Brain microvascular endothelial cell (primary cell): ENCODE data around the gene TSSK2.

Source experiments
- DNase-seq: peaks from one replicate; pipeline ENCODE4 v3.0.0-alpha.2; 2020
- H3K27ac ChIP-seq: fragments of 250-450 bp; sonication (Bioruptor Pico); 2 replicates; pipeline ENCODE4 v1.5.1; 2020; ENCODE audit warnings: mild to moderate bottlenecking, moderate library complexity
- H3K27me3 ChIP-seq: fragments of 250-450 bp; sonication (Bioruptor Pico); replicated peaks from 2 replicates; pipeline ENCODE4 v1.5.1; 2020; ENCODE audit warnings: mild to moderate bottlenecking
- H3K36me3 ChIP-seq: fragments of 250-450 bp; sonication (Bioruptor Pico); replicated peaks from 2 replicates; pipeline ENCODE4 v1.5.1; 2020; ENCODE audit warnings: mild to moderate bottlenecking
- H3K4me3 ChIP-seq: 2 replicates; pipeline ENCODE4 v1.5.1; 2011; ENCODE audit warnings: low read depth, mild to moderate bottlenecking, control low read depth, low read length, moderate library complexity
- in situ Hi-C: cut with HindIII; loops from 2 replicates; pipeline ENCODE4 v1.10.0; 2017; ENCODE audit warnings: low sequenced_read_pairs, low pct_ligation_motif_present
- TF ChIP-seq, protein P1 (sequence below): IDR thresholded peaks from 2 replicates; pipeline ENCODE4 v1.5.1; 2011; ENCODE audit warnings: low read depth, mild to moderate bottlenecking, moderate library complexity, low read length, control low read depth, inconsistent platforms; ENCODE audit errors: missing control alignments

Gene TSSK2

DNA sequence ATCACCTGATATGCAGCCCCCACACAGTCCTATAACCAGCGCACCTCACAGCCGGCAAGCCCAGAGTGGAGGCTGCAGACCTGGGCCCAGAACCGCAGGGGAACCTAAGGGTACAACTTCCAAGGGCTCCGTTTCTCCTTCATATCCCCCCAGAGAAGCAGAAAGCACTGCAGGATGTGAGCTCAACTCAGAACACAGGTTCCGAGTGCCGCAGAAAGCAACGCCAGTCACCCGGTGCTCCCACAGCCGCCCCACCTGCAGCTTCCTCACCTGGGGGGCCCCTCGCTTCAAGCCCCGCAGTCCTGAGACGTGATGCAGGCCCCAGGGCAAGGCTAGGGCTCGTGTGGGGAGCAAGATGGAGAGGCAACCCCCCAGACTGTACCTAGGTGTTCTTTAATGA is 2.5 kb downstream of the TSSK2 start:
- Histone ChIP-seq H3K4me3 (no peak overlapping the region), H3K27ac (no peak overlapping the region), H3K36me3 (peaks cover 53% of the 10 kb centered on the region), H3K27me3 (no peaks in the 10 kb centered on the region)
- in situ Hi-C loops: no loop called here
- DNase-seq: no peak
- TF ChIP-seq, protein P1, sequence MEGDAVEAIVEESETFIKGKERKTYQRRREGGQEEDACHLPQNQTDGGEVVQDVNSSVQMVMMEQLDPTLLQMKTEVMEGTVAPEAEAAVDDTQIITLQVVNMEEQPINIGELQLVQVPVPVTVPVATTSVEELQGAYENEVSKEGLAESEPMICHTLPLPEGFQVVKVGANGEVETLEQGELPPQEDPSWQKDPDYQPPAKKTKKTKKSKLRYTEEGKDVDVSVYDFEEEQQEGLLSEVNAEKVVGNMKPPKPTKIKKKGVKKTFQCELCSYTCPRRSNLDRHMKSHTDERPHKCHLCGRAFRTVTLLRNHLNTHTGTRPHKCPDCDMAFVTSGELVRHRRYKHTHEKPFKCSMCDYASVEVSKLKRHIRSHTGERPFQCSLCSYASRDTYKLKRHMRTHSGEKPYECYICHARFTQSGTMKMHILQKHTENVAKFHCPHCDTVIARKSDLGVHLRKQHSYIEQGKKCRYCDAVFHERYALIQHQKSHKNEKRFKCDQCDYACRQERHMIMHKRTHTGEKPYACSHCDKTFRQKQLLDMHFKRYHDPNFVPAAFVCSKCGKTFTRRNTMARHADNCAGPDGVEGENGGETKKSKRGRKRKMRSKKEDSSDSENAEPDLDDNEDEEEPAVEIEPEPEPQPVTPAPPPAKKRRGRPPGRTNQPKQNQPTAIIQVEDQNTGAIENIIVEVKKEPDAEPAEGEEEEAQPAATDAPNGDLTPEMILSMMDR: no peak

DNA sequence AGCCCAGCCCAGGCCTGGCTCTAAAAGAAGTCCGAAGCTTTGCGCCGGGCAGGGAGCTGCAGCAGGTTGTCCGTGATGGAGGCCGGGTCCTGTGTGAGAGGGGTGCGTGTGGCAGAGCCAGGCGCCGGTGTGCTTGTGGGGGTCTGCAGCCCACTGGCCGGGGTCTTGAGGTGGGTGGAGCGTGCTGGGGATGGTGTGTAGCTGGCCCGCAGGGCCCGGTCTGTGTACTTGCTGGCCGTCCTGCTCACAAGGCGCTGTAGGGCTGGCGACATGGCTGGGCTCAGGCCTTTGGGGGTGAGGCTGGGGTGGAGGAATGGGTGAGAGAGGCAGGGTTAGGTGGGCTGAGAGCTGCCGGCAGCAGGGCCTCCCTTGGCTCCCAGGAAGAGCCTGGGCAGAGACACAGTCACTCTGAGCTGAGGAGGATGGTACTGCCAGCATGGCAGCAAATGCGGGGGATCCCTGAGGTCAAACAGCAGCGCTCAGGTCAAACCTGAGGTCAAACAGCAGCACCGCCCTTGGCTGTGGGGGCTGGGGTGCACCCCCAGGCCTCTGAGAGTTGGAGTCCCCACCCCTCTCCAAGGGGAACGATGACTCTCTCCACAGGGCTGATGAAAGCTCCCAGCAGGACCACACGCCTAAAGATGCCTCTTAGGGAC is 3.2 kb downstream of the TSSK2 start:
- H3K27ac ChIP-seq: no peak overlapping the region
- in situ Hi-C loops: no loop called here

DNA sequence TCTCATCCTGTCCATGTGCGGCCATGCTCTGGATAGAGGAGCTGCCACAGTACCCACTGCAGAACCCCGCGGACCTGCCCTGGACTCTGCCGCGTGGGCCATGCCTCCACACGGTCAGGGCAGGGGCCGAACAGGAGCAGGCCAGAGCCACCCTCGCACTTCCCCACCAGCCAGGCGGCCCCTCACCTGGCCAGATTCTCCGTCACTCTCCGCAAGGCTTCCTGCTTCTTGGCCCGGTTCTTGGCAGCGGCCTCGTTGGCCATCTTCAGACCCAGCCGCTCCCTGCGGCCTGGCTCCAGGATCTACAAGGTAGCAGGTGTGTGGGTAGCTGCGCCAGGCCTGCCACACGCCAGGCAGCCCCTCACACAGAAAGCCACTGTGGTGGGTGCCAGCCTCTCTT is 3.8 kb downstream of the TSSK2 start:
- Histone ChIP-seq H3K4me3 (no peak overlapping the region), H3K36me3 (peaks cover 67% of the 10 kb centered on the region), H3K27ac (no peak overlapping the region), H3K27me3 (no peaks in the 10 kb centered on the region)
- DNase-seq: no peak
- TF ChIP-seq, protein P1: no peak
- in situ Hi-C loops: no loop called here

More for the DNA sequence above, 3.2 kb downstream of the TSSK2 start:
- peaks cover 61% of the 10 kb centered on the region for H3K36me3 ChIP-seq
- DNase-seq: no peak
- TF ChIP-seq, protein P1: no peak
- H3K4me3 ChIP-seq: no peak overlapping the region
- H3K27me3 ChIP-seq: no peaks in the 10 kb centered on the region

DNA sequence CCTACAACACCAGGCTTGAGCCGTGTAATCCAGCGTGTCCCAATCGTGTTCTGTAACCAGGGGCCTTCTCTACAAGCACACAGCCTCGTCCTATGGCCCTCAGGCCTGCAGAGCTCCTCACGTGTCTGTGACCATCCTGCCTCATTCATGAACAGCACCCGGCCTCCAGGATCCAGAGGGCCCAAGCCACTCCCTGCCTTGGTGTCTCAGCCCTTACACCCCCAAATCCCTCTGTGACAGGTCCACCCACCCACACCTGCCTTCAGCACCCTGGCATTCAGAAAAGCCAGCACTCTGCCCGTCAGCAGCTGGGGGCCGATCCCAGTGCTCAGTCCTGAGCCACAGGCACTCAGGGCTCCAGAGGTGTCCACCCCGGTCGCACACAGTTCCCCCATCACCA is 5.8 kb downstream of the TSSK2 start:
- Histone ChIP-seq H3K27me3 (no peaks in the 10 kb centered on the region), H3K36me3 (peaks cover 81% of the 10 kb centered on the region), H3K4me3 (no peak overlapping the region), H3K27ac (no peak overlapping the region)
- in situ Hi-C loops: no loop called here
- TF ChIP-seq, protein P1: no peak
- DNase-seq: no peak

DNA sequence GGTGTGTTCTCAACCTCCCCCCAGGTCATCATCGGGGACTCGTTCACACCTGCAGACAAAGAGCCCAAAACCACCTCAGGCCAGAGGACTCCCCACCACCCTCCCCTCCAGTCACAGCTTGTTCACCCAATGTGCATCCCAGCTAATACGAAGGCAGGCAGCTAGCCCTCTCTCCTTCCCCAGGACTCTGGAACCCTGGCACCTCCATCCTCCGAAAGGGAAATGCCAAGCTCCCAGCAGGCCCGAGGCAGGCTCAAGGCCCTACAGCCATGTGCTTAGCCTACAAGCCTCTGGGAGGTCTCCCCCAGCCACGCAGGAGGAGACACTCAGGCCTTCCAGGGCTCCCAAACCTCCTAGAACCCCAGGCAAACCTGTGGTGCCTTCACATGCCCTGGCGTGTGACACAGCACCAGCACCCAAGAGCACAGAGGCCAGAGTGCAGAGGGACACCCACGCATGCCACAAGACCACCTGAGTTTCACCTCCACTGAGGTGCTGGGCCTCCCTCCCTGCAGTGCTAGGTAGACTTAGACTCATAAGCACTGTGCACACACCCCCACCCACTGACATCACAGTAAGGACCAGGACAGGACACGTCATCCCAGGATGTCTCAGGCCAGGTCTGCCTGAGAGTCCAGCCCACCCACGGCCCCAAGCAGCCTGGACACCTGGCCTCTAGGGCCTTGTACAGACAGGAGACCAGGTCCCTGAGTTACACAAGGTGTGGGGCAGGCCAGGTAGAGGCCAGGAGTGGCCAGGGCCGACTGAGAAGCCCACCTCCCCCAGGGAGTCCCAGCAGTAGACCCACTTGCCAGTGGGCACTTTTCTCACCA is 6.5 kb downstream of the TSSK2 start:
- H3K36me3 ChIP-seq: peaks cover 88% of the 10 kb centered on the region
- H3K4me3 ChIP-seq: no peak overlapping the region
- TF ChIP-seq, protein P1: no peak
- no peaks in the 10 kb centered on the region for H3K27me3 ChIP-seq
- in situ Hi-C loops: no loop called here
- no peak overlapping the region for H3K27ac ChIP-seq
- no peak for DNase-seq
